ENCODE data around the gene LRRC37A.
A peak's percentile ranks its signal among the peaks of the same experiment; 100 is the strongest.
"Not testable (repeated sequence)": the region's sequence is repeated elsewhere in the genome, so short reads cannot be mapped to it uniquely, and the experiment has no call there.

The LRRC37A gene

GRCh38 chr17:46294831-46295230 lies at the start of gene LRRC37A:
TSS of gene LRRC37A (plus strand) at chr17:46295131. CDS start at chr17:46295134, 3 bp downstream.
- DNase-seq, result not testable (repeated sequence)

DNA sequence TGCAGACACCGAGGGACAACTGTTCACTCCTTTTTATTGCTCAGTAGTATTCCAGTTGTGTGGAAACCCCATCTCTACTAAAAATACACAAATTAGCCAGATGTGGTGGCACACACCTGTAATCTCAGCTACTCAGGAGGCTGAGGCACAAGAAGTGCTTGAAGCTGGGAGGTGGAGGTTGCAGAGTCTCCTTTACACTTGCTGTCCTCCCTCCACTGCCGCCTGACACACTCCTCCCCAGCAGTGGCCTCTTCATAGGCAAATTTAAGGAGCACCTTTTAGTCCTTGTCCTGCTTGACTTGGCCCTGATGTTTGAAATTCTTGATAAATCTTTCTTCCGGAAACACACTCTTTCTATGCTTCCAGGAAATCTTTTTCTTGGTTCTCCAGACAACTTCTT lies 45.8 kb upstream of the LRRC37A start:
- not testable (repeated sequence) for DNase-seq

DNA sequence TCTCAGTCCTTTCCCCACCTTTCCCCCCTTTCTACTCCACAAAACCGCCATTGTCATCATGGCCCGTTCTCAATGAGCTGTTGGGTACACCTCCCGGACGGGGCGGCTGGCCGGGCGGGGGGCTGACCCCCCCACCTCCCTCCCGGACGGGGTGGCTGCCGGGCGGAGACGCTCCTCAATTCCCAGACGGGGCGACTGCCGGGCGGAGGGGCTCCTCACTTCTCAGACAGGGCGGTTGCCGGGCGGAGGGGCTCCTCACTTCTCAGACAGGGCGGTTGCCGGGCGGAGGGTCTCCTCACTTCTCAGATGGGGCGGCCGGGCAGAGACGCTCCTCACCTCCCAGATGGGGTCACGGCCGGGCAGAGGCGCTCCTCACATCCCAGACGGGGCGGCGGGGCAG lies 42.1 kb upstream of the LRRC37A start:
- not testable (repeated sequence) for DNase-seq

GRCh38 chr17:46253722-46254121 lies 41.2 kb upstream of the LRRC37A start:
- peak in 1 of 2 experiments; percentile 74 for DNase-seq

- not testable (repeated sequence) for DNase-seq
Observed at GRCh38 chr17:46254215-46254614, 40.7 kb upstream of the LRRC37A start.

- not testable (repeated sequence) for DNase-seq
Observed at GRCh38 chr17:46256369-46256768, 38.6 kb upstream of the LRRC37A start.

- DNase-seq, result not testable (repeated sequence)
Observed at GRCh38 chr17:46259845-46260661, 34.9 kb upstream of the LRRC37A start.

DNA sequence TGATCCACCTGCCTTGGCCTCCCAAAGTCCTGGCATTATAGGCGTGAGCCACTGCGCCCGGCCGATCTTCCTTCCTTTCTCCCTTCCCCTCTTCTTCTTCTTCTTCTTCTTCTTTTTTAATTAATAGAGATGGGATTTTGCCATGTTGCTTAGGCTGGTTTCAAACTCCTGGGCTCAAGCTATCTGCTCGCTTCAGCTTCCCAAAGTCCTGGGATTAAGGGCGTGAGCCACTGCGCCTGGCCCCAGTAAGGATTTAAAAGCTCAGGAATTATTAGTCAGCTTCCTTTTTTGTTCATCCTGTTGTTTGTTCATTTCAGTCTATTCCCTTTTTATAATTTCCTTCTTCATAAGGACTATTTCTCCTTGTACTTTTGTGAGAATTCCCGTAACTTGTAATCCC lies 32.7 kb upstream of the LRRC37A start:
- DNase-seq, result no peak

DNA sequence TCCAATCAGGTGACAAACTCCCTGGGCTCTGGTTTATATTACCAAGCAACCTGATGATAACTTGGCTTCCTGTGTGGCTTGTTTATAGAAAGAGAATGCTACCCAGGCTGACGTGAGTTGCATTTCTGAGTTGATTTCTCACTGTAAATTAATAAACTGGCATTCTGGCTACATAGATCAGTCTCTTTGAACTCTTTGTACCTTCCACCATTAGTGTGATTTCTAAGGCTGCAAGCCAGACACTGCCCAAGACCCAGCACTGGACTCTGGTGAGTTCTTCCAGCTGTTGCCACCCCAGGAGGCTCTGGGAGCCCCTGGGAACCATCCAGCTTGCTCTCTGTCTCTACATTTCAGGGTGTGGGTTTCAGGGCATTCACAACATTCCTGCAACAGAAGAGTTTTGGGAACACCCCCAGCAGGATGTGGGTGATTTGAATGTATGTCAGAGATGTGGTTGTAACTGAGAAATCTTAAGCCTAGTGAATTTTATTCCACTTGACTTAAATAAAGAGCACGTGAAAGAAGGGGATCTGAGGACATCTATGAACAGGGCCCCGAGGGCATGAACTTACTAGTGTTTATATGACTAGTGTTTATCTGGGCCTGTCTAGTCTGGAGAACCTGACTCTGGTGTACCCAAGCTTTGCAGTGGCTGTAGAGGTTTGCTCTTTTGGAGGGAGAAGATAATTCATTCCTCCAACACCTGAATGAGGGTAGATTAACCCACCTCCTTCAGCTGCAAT lies 30.3 kb upstream of the LRRC37A start:
- peak; percentile 41 to 63 for DNase-seq

GRCh38 chr17:46266063-46266655 lies 28.8 kb upstream of the LRRC37A start:
- not testable (repeated sequence) for DNase-seq

DNA sequence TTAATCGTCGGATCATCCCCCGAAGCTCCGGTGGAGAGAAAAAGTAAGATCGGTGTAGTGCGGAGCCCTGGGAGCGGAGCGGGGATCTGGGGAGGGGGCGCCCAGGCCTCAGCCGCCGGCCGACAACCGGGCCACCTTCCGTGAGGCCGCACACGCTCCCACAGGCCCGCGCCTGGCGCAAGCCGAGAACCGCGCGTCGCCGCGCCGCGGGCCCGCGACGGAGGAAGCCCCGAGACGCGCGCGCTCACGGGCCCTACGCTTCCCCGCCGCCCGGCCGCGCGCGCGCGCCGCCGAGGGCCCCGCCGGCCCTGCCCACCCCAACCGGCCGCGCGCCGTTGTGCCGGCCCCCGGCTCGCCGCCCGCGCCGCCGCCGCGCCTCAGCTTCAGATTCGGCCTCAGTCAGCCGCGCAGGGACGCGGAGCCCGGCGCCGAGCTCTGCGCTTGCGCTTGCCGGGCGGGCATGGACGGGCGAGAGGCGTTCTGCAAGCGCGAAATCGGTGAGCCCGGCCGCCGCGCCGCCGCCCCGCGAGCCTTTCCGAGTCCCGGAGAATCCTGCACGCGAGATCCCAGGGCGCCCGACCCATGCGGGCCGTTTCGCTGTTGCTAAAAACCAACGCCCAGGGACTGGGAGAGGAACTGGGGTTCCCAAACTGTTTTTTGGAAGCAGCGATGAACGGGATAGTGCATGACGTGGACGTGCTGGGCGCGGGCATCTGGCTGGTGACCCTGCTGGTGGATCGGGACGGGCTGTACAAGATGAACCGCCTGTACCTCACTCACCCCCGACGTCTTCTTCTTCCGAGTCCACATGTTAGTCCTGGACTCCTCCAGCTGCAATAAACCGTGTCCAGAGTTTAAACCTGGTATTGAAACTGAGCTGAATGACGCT lies 28.0 kb upstream of the LRRC37A start:
- DNase-seq, result peak; percentile 46 to 73

- DNase-seq, result no peak
Observed at GRCh38 chr17:46270032-46270431, 24.9 kb upstream of the LRRC37A start.

- DNase-seq, result no peak
Observed at GRCh38 chr17:46273541-46274236, 21.2 kb upstream of the LRRC37A start.

- no peak for DNase-seq
Observed at GRCh38 chr17:46274238-46274637, 20.7 kb upstream of the LRRC37A start.

DNA sequence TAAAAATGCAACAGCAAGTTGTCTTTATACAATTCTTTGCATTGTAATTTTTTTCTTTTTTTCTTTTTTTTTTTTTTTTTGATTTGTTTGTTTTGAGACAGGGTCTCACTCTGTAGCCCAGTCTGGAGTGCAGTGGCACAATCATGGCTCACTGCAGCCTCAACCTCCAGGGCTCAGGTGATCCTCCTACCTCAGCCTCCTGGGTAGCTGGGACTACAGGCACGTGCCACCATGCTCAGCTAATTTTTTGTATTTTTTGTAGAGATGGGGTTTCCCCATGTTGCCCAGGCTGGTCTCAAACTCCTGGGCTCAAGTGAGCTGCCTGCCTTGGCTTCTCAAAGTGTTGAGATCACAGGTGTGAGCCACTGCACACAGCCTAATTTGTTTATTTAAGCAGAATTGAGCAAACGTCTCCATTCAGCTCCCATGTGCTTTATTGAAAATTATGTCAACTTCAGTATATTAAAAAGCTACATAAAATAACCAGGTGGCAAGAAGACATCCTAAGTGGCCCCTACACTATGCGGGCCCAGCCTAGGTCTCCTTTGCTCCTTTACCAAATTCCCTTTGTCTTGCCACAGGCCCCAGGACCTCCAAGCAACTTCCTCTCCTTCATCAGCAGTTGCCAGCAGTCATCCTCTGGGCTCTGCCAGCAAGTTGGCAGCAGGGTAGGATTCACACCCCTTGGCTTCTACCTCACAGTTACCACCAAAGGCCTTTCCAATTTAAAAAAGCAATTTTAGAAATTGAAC lies 18.0 kb upstream of the LRRC37A start:
- DNase-seq, result not testable (repeated sequence)

DNA sequence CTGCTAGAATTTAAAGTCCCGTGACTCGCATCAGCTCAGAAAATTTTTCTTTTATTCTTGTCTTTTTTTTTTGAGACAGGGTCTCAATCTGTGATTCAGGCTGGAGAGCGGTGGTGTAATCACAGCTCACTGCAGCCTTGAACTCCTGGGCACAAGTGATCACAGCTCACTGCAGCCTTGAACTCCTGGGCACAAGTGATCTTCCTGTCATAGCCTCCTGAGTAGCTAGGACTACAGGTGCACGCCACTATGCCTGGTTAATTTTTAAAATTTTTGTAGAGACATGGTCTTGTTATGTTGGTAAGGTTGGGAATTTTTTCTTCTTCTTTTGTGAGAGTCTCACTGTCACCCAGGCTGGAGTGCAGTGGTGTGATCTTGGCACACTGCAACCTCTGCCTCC lies 13.6 kb upstream of the LRRC37A start:
- DNase-seq, result not testable (repeated sequence)

DNA sequence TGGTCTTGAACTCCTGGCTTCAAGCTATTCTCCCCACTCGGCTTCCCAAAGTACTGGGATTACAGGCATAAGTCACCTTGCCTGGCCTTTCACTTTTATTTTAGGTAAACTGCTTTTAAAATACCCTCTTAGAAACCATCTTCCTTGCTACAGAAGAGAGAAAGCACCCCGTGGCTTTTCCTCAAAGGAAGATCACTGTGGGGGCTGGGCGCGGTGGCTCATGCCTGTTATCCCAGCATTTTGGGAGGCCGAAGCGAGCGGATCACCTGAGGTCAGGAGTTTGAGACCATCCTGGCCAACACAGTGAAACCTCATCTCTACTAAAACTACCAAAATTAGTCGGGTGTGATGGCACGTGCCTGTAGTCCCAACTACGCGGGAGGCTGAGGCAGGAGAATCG lies 12.3 kb upstream of the LRRC37A start:
- DNase-seq, result not testable (repeated sequence)

- DNase-seq, result peak; percentile 60 to 76
Observed at GRCh38 chr17:46284467-46284866, 10.5 kb upstream of the LRRC37A start.

GRCh38 chr17:46285500-46285899 lies 9.4 kb upstream of the LRRC37A start:
- not testable (repeated sequence) for DNase-seq

DNA sequence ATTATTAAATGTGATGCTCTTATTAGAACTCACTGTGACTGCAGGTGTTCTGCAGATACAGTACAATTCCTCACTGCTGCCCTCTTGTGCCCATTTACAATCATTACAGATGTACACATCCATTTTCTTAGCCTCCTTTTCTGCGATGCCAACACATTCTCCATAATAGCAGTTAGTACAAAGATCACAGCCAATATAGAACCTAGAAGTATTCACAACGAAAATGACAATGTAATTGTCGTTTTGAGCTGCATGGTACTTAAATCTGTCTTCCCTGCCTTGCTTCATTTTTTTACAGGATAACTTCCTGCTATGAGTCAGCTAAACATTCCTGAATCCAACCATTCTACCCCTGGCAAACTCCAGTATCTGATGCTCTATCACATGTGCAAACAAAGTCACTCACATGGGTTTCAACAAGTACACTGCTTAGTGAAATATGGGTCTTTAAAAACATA lies 8.1 kb upstream of the LRRC37A start:
- peak; percentile 77 to 94 for DNase-seq

DNA sequence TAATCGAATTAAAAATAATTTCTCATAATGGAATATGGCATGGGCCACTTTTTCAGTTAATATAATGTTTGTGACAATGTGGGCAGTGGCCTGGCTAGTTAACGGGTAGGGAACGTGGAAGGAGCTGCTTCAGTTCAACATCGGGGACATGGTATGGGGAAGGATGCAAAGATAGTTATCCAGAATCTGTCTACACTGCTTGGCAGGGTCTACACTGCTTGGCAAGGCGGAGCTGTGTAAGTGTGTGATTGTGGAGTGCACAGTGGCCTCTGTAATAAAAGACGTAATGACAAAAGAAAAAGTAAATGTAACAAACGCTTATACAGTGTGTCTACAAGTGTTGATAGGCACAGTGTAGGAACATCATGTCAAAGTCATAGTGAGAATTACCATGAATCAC lies 7.3 kb upstream of the LRRC37A start:
- not testable (repeated sequence) for DNase-seq

All from SW 1271 (cell line).